ENCODE data around the gene GINS1.
A peak's percentile ranks its signal among the peaks of the same experiment; 100 is the strongest.
"Not testable (repeated sequence)": the region's sequence is repeated elsewhere in the genome, so short reads cannot be mapped to it uniquely, and the experiment has no call there.

Gene GINS1

DNA sequence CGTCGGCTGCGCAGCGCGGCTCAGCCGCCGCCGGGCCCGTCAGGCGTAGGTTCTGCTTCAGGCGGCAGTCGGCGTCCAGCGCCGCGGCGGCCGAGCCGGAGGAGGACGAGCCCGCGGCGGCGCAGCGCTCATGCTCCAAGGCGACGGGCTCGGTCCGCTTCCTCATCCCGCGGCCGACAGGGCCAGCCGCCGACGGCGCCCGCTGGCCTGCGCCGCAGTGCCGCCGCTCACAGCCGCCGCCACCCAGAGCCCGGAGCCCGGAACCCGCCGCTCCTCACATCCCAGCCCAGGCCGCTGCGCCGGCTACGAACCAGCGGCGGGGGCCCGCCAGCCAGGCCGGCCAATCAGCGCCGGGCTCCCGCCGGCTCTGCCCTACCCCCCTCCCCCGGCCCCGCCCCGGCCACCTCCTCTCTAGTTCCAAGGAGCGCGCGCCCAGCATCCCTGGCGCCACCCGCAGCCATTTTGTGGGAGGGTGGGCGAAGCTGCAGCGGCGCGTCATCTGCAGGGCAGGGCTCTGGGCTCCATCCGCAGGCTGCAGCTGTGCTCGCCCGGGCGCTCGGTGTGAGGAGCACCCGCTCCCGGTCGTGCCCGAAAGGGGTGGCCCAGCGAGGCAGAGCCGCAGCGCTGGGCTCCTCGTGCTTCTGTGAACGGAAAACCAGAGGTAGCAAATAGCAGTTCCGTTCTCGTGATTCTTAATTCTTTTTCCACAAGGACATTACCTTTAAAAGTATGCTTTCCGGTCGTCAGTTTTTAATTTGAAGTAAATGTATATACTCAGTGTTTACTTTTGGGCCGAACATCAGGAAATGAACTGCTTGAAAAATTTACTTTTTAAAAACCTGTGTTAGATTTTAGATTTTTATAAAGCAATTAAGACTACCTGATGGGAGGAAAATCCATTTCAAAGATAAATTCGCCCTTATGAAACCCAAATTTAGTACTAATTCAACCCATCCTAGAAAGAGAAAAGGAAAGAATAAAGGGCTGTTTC lies 16.6 kb upstream of the GINS1 start, which contains the start of gene ABHD12:
ABHD12 (minus strand) TSS at position 298 of the 991 bp plus-strand sequence; CDS start at position 166, 132 bp downstream.
- H3K4me3 ChIP-seq (ENCODE audit: low read depth, low read length): peak within 1 kb of the TSS; percentile 89
- TF ChIP-seq, protein P1, sequence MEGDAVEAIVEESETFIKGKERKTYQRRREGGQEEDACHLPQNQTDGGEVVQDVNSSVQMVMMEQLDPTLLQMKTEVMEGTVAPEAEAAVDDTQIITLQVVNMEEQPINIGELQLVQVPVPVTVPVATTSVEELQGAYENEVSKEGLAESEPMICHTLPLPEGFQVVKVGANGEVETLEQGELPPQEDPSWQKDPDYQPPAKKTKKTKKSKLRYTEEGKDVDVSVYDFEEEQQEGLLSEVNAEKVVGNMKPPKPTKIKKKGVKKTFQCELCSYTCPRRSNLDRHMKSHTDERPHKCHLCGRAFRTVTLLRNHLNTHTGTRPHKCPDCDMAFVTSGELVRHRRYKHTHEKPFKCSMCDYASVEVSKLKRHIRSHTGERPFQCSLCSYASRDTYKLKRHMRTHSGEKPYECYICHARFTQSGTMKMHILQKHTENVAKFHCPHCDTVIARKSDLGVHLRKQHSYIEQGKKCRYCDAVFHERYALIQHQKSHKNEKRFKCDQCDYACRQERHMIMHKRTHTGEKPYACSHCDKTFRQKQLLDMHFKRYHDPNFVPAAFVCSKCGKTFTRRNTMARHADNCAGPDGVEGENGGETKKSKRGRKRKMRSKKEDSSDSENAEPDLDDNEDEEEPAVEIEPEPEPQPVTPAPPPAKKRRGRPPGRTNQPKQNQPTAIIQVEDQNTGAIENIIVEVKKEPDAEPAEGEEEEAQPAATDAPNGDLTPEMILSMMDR (IDR thresholded peaks at IDR 0.05; ENCODE audit: low read depth, low read length): no peak

DNA sequence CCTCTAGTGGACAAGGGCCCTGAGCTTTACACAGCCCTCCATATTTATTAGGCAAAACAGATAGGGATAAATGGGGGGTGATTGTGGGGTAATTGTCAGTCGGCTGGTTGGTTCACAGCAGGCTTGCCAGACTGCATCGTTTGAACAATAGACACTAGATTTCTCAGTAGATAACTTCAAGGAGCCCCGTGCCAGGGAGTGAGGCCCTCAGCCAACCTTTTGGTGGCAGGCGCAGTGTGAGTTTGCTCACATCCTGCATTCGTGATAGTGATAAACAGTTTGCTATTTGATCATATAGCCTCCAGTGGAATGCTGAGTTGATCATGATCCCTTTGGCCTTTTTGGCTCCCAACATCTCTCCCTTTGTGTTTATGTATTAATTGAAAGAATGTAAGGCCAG lies 13.2 kb upstream of the GINS1 start:
- H3K4me3 ChIP-seq (ENCODE audit: low read depth, low read length): no peak overlapping the region

DNA sequence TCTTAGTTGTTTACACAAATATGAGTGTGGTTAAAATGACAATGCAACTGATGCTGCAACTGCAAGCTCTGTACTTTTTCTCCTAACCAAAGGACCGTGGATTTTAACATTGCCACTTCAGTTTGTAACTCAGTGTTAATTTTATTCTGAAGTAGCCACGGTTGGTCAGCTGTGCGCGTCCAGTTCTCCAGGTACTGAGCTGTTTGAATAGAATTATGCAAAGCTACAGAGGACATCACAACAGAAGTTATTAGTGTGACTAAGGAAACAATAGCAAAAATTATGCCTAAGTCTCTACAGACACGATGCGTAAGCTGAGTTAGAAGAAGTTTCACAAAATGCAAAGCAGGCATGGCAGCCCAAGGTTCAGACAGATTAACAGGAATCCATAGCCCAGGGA lies 12.5 kb upstream of the GINS1 start:
- TF ChIP-seq, protein P1 (IDR thresholded peaks at IDR 0.05; ENCODE audit: low read depth, low read length): no peak

More for the DNA sequence above, 13.2 kb upstream of the GINS1 start:
- TF ChIP-seq, protein P1 (IDR thresholded peaks at IDR 0.05; ENCODE audit: low read depth, low read length): no peak

DNA sequence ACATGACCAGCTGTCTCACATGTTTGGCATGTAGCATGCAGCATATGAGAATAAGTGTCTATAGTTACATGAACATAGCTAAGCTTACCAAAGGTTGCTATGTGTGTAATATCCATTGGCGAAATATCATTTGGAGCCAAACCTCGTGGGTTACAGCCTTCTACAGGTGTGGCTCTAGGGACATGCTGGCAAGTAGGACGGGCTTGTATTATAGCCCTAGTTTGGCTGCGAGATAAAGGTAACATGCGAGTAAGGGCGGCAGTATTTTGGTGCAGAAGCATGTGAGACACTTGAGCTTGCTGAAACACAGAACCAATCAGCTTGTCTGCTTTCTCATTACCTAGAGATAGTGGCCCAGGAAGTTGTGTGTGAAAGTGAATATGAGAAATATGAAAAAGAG lies 10.4 kb upstream of the GINS1 start:
- no peak overlapping the region for H3K4me3 ChIP-seq (ENCODE audit: low read depth, low read length)
- TF ChIP-seq, protein P1 (IDR thresholded peaks at IDR 0.05; ENCODE audit: low read depth, low read length): no peak

More for the DNA sequence above, 12.5 kb upstream of the GINS1 start:
- no peak overlapping the region for H3K4me3 ChIP-seq (ENCODE audit: low read depth, low read length)

DNA sequence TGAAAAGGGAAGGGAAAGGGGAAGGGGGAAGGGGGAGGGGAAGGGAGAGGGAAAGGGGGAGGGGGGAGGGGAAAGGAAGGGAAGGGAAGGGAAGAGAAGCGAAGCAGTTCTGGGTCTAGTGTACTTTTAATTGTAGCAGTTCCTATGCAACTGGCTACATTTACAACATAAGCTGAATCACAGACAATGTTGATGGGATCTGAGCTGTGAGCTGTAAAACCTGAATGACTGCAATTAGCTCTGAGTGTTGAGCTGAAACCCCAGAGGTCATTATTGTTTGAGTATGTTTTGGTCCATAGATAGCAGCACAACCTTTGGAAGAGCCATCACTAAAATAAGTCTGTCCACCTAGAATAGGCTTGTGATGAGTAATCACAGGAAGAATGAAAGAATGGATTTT lies 9.7 kb upstream of the GINS1 start:
- no peak overlapping the region for H3K4me3 ChIP-seq (ENCODE audit: low read depth, low read length)
- TF ChIP-seq, protein P1 (IDR thresholded peaks at IDR 0.05; ENCODE audit: low read depth, low read length): no peak

DNA sequence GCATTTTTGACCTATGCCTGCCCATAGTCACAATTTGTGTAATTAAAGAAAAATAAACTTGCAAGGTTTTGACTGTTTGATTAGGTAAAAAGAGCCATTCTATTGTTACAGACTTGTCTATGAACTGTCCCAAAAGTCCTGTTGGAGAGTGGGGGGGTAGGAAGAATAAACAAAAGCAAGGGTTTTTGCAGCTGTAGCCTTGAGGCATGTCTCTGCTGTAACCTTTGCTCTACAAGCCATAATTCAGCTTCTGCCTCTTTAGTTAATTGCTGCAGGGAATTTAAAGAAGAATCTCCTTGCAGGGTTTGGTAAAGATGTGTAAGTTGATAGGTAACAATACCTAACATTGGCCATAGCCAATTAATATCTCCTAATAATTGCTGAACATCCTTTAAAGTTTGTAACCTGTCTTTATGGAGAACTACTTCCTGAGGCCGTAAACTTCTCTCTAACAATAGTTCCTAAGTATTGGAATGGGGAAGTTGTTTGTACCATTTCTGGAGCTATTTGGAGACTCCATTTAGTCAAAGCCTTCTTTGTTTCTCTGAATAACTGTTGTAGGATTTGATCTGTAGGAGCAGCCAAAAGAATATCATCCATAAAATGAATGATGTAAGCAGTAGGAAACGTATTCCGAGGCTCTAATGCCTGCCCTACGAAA lies 9.0 kb upstream of the GINS1 start:
- TF ChIP-seq, protein P1 (IDR thresholded peaks at IDR 0.05; ENCODE audit: low read depth, low read length): no peak

DNA sequence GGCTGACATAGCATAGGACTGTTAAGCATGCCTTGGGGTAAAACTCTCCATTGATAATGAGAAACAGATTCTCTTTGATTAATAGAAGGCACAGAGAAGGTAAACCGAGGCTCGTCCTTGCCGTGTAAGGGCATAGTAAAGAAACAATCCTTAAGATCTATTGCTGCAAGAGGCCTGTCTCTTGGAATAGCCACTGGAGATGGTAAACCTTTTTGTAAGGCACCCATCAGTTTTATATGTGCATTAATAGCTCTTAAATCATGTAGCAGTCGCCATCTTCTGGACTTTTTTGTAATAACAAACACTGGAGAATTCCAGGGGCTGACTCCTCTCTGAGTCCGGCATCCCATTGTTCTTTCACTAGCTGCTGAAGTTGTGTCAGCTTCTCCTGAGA lies 8.4 kb upstream of the GINS1 start:
- TF ChIP-seq, protein P1 (IDR thresholded peaks at IDR 0.05; ENCODE audit: low read depth, low read length): 0 out of 2 replicates have a peak, but pooled peaks have one; percentile 17
- H3K4me3 ChIP-seq (ENCODE audit: low read depth, low read length): no peak overlapping the region

More for the DNA sequence above, 9.0 kb upstream of the GINS1 start:
- H3K4me3 ChIP-seq (ENCODE audit: low read depth, low read length): no peak overlapping the region

DNA sequence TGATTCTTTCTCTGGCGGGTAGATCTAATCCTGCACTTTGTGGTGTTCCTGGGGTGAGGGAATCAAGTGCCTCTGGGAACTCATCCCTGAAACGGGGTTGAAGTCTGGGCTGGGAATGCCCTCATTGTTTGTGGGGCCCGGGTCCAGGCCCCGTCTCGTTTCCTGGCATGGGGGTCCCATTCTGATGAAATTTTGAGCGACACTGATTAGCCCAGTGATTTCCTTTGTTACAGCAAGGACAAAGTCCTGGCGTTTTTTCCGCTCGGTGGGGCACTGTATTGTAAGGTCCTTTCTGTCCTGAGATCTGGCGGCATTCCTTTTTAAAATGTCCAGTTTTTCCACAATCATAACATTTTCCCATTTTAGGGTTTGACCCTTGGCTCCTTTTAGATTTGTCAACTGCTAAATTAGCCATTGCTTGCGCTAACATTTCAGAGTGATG lies 7.2 kb upstream of the GINS1 start:
- H3K4me3 ChIP-seq (ENCODE audit: low read depth, low read length): not testable (repeated sequence)
